HG03558 (cell line): ENCODE results near the gene SMIM1.
A peak's percentile ranks its signal among the peaks of the same experiment; 100 is the strongest.
"Not testable (repeated sequence)": the region's sequence is repeated elsewhere in the genome, so short reads cannot be mapped to it uniquely, and the experiment has no call there.

Source experiments
- ATAC-seq: cut with Tn5 transposase; IDR thresholded peaks from one replicate; pipeline ENCODE4 v1.9.1; 2021; ENCODE audit warnings: moderate number of reproducible peaks; ENCODE audit not compliant: unreplicated experiment; ENCODE audit errors: extremely low read depth

Gene SMIM1

DNA sequence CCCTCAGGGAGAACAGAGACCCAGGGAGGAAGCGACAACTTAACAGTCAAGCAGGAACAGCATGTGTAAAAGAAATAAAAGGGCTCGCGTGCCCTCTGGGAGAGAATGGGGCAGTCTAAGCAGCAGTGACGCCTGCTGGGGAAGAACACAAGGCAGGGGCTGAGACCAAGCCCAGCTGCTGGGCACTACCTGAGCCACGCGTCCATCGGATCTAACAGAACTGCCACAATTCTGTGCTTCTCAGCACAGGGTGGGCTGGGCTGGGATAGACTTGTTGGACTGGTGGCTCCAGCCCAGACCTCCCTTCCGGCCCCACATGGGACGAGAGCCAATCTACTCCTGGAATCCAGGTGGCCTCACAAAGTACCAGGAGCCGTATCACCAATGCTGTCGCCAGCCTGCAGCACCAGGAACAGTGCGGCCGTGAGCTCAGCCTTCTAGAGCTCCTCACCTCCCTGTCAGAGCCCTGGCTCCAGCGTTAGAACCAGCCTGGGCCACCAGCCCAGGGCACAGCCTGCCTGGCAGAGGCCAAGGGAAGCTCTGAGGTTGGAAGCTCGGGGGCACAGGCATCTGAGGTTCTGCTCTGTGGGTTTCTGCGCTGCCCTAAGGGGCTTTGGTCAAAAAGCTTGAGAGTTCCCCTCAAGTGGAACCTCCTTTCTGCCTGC, 16.3 kb downstream of the SMIM1 start:
- no peak for ATAC-seq

DNA sequence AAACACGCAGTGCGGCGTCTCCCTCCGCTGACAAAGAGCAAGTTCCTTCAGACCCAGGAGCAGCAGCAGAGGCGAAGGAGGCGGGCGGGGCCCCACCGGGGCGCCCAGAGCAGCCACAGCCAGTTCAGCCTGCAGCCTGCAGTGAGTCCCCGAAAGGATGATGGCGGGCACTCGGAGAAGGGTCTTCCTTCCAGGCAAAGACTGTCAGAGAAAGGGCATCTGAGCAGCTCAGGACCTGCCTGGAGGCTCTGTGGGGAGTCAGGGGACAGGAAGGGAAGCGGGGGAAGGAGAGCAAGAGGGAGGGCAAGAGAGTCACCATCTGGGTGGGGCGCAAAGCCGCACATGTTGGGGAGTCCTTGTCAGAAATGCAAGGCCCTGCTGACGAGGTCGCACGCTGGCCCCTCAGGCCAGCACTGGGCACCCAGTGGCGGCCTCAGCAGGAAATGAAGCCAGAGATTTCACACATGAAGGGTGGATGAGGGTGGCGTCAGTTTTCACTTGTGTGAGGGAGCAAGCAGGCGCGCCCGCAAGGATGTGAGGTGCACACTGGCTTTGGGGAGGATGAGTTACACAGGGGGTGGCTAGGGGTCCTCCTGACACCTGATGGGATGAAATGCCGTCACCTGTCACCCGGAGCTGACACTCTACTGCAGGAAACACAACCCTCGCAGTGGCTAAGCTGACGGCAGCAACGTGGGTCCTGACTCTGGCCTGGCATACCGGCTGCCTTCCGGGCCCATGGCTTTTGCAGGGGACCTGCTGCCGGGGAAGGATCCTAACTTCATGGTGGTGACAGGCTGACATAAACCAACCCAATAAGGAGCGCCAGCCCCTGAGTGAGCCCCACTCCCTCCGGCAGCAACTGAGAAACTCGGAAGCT, 17.1 kb downstream of the SMIM1 start:
- no peak for ATAC-seq

DNA sequence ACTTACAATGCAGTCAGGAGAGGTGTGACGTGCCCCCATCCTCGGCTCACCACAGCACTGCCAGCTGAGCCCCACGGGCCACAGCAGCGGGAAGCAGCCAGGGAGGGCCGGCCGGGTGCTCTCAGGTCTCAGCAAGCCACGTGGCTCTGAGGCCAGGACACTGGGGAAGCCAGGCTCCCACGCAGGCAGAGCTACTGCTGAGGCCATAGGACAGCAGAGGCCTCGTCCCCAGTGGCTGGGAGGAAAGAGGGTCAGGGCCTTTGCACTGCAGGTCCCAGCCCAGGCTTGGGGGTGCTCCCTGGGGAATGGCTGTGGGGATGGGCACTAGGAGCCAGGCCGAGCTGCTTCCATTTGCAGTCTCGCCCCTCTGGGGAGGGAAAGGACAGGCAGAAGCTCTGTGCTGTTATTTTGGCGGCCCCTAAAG, 18.0 kb downstream of the SMIM1 start:
- no peak for ATAC-seq

DNA sequence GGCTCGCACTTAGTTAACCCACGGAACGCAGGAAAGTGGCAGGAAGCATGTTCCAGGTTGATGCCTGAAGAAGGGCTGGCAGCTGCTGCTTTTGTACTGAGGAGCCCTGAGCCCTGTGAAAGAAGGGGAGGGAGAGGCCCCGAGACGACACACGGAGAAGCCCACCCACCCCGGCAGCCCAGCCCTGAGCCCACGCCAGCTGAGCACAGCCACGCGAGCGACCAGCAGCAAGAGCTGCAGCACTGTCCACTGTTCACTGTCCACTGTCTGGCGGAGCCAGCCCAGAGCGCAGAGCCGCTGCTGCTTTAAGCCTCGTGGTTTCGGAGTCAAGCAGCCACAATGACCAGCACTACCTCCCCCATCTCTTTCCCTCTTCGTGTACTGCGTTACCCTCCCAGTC, 18.4 kb downstream of the SMIM1 start:
- ATAC-seq: no peak

DNA sequence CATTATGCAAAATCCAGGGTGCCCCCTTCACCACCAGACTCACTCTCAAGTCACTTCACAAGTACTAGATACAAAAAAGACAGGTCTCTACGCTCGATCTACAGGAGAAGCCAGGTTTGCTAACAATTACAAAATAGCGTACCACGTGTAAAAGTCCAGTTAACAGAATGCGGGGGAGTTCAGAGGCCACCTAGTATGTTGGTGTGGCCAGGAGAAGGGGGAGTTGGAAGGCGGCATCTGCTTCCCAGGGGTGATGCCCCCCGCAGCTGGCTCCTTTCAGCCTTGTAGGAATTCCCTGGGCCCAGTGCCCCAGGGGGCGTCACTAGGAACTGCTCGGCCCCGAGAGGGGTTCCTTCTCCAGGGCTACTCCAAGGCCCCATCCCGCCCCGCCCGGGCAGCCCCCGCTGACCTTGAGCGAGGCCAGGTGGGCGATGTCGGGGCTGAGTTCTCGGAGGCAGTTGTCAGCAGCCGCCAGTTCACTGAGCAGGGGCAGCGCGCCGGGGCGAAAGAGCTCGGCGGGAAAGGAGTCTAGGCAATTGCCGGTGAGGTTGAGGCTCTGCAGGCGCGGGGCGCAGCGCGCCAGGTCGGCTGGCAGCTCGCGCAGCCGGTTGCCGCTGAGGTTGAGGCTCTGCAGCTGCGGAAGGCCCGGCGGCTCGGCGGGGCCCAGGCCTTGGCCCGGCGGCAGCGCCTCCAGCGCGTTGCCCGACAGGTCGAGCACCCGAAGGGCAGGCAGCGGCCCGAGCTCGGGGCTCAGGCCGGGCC, 23.1 kb downstream of the SMIM1 start:
- no peak for ATAC-seq

DNA sequence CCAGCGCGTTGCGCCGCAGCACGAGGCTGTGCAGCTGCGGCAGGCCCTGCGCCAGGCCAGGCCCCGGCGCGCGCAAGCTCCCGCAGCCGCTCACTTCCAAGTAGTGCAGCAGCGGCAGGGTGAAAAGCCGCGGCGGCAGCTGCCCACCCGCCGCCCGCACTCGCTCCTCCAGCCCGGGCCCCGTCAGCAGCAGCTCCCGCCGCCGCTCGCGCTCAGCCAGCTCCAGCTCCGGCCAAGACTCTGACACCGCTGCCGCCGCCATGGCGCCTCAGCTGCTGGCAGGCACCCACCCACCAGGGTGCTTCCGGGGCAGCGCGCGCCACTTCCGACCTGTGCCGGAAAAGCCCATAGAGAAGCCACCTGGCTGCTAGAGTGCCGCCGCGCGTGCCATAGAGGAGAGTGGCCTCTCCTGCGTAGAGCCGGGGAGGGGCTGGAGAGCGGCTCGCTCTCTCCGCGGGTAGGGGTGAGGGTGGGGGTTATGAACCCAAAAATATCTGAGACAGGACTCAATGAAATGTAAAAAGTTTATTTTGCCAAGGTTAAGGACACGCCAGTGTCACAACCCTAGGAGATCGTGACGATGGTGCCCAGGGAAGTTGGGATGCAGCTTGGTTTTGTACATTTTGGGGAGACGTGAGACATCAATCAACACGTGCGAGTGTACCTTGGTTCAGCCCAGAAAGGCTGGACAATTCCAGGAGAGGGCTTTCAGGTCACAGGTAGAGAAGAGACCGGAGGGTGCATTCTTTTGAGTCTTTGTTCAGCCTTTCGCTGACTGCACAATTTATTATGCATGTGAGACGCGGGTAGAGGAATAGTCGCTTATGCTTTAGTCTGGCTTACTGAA, 23.9 kb downstream of the SMIM1 start, which contains the start of gene LRRC47:
TSS of gene LRRC47 (minus strand) at position 284 of the 847 bp plus-strand sequence. CDS start at position 262, 22 bp downstream.
- ATAC-seq: peak; percentile 82

DNA sequence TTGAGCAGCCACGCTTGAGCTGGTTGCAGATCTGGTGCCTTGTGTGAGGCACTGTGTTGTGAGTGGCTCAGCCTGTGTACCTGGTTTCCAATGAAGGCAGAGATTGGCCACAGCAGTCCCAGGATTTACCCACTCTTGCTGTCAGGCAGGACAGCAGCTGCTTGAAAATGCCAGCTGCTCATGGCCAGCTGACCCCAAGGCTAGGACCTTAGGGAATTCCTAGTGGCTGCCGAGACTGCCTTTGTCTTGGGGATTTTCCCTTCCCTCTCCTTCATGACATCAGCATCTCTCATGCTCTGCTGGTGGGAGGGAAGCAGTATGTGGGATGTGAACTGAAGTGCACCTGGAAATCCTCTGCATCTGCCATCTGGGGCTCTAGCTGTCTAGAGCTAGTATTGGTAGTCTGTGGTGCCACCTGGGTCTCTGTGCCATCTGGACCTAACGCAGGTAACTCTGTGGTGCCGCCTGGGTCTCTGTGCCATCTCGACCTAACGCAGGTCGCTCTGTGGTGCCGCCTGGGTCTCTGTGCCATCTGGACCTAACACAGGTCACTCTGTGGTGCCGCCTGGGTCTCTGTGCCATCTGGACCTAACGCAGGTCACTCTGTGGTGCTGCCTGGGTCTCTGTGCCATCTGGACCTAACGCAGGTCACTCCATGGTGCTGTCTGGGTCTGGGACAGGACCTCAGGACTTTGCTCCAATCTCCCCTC, 27.6 kb downstream of the SMIM1 start:
- ATAC-seq: no peak

DNA sequence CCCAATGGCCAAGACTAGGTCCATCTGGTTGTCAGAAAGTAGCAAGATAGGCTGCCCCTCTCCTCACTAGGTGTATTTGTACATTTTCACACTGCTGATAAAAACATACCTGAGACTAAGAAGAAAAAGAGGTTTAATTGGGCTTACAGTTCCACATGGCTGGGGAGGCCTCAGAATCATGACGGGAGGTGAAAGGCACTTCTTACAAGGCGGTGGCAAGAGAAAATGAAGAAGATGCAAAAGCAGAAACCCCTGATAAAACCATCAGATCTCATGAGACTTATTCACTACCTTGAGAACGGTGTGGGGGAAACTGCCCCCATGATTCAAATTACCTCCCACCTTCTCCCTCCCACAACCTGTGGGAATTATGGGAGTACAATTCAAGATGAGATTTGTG, 28.2 kb downstream of the SMIM1 start:
- not testable (repeated sequence) for ATAC-seq

DNA sequence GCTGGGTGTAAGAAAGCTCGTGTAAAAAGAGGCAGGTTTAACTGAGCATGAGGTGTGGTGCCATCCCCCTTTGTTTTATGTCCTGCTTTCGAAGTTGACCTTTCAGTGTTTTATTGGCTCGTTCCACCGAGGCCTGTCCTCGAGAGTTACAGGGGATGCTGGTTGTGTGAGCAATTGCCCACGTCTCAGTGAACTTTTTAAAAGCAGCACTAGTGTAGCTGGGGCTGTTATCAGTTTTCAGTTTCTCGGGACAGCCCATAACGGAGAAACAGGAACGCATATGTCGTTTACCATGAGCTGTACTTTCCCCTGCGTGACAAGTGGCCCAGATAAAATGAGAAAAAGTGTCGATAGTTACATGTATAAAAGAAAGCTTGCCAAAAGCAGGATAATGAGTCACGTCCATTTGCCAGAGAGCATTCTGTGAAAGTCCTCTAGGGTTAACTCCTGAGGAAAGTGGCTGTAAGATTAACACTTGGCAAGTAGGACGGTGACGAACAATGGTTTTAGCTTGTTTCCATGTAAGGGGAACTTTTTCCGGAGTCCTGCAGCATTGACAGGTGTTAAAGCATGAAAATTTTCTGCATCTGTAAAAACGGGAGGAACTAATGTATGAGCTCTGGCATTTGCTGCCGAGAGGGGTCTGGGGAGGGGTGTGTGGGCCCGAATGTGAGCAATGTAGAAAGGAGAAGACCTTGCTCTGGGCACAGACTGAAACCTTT, 31.5 kb downstream of the SMIM1 start:
- no peak for ATAC-seq

DNA sequence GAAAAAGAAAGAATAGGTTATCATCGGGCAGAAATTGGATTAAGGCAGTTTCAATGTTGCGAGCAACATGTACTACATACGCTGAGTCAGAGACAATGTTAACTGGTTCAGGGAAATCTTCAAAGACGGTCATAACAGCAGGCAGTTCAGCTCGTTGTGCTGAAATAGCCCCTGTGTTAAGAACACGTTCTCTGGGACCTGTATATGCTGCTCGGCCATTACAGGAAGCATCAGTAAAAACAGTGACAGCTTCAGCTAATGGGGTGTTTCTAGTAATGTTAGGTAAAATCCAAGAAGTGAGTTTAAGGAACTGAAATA, 32.0 kb downstream of the SMIM1 start:
- ATAC-seq: not testable (repeated sequence)

DNA sequence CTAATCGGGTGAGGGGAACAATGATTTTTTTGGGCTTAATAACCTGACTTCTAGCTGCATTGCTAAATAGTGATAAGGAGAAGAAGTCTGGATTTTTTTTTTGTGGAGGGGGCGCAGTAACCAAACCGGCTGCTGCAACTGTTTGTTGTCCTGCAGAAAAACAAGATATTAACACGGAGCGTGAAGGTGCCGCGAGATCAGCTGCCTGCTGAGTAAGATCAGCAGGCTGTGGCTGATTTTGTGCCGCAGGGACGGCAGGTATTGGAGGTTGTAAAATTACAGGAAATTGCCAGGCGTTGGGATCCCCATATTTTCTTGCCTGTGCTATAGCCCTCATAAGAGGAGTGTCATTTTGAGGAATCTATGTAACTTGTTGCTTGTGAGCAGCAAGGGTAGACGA, 32.5 kb downstream of the SMIM1 start:
- ATAC-seq: no peak

DNA sequence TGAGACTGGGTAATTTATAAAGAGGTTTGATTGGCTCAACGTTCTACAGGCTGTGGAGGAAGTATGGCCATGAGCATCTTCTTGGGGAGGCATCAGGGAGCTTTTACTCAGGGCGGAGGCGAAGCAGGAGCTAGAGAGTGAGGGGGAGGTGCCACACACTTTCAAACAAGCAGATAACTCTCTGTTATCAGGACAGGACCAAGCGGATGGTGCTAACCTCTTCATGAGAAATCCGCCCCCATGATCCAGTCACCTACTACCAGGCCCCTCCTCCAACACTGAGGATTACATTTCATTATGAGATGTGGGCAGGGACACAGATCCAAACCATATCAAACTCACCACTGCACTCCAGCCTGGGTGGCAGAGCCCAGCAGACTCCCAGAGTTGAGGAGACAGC, 35.2 kb downstream of the SMIM1 start:
- no peak for ATAC-seq

DNA sequence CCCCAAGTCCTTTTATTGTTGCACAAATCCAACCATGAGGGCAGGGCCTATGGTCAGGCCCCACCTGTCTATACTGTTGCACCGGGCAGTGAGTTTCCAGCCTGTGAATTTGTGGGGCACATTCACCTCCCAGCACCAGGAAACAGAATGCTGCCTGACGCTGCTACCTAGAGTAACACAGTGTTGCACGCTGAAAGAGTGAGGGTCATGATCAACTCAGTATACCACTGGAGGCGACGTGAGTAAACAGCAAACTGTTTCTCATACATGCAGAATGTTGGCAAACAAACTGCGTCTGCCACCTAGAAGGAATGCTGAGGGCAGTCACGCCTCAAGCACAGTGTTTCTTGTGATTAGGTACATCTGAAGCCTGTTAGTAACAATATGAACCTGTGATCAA, 37.1 kb downstream of the SMIM1 start:
- ATAC-seq: no peak

DNA sequence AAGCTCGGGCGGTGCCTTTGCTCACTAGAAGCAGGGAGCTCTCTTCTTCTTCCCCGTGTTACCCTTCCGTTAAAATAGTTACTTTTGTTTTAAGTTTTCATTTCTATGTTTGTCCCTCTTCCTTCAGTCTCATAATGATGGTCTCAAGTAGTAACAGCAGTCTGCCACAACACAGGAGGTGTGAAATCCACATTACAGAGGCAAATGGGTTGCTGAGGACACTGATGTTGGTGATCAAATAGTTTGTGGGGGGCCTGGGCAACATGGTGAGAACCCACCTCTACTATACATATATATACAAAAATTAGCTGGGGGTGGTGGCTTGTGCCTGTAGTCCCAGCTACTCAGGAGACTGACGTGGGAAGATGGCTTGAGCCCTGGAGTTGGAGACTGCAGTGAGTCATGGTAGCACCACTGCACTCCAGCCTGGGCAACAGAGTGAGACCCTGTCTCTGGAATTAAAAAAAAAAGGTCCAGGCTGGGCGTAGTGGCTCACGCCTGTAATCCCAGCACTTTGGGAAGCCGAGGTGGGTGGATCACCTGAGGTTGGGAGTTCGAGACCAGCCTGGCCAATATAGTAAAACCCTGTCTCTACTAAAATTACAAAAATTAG, 37.7 kb downstream of the SMIM1 start:
- ATAC-seq: not testable (repeated sequence)

DNA sequence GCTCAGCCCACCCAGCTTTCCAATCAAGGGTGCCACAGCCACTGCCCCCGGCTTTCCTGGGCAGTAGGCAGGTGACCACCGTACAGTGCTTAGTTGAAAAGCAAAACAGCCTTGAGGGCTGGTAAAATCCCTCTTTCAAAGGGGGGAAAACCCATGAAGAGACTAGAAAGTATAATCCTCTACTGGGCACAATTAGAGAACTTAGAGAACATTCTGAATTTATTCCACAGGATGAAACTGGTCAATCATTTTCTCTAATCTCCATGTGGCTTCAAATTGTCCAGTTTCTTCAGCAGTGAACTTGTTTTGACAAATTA, 39.0 kb downstream of the SMIM1 start:
- no peak for ATAC-seq

DNA sequence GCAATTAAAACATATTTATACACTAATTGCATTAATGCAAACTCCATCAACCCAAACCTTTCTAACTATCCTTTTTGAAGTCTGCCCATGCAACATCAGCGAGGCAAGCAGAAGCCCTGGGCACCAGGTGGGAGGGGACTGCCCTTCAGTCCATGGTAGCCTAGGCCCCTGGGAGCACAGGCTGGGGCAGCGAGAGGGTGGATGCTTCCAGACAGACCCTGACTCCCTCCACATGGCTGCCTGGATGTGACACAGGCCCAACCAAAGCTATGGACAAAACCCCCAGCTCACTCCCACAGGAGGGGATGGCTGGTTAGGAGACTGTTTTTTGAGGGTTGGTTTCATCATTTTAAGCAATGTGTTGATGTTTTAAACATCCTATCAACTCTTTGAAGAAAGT, 41.5 kb downstream of the SMIM1 start:
- ATAC-seq: no peak

DNA sequence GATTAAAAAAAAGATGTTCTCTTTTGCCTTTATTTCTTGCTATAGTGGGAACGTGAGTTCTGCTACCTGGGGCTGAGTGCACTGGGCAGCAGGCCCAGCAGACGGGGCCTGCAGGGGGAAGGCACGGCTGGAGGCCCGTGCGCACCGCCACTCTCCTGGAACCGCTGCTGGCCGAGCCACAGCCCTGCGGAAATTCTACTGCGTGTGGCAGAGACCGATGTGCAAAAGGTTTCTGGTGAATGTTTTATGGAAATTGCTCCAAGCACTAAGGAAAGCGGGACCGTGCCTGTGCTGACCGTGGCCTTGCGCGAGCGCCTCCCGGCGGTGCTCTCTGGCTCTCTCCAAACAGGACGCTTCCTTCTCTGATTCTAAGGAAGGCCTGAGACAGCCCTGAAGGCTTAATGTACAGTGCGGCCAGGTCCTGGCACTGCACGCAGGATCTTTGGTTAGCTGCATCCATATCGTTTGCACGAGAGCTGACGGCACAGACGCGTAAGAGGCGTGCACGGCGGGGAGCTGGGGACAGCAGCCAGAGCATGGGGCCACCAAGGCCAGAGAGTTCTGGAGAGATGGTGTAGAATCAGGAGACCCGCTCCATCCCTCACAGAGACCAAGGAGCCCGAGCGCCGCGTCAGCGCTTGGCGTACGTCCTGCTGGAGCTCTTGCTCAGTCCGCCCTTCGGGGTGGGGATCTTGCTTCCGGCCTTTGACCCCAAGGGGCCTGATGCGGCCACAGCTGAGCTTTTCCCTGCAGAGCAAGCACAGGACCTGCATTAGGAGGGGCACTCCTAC, 42.4 kb downstream of the SMIM1 start:
- ATAC-seq: no peak
